HG03039 (cell line): ENCODE data around the gene IQSEC2.
A peak's percentile ranks its signal among the peaks of the same experiment; 100 is the strongest.

Source experiments
- ATAC-seq: cut with Tn5 transposase; IDR thresholded peaks from one replicate; pipeline ENCODE4 v1.9.1; 2021; ENCODE audit warnings: mild to moderate bottlenecking, moderate library complexity; ENCODE audit not compliant: unreplicated experiment

IQSEC2 gene

GRCh38 chrX:53246231-53246630, 35.2 kb downstream of the IQSEC2 start:
- no peak for ATAC-seq

- ATAC-seq, result no peak
These were observed 36.8 kb downstream of the IQSEC2 start for GRCh38 chrX:53244610-53245009.

GRCh38 chrX:53242310-53242709, 39.1 kb downstream of the IQSEC2 start:
- no peak for ATAC-seq

GRCh38 chrX:53241558-53241957, 39.8 kb downstream of the IQSEC2 start:
- no peak for ATAC-seq

- no peak for ATAC-seq
These were observed 41.9 kb downstream of the IQSEC2 start for GRCh38 chrX:53239474-53239873.

GRCh38 chrX:53237056-53237455, 44.3 kb downstream of the IQSEC2 start:
- ATAC-seq, result no peak

GRCh38 chrX:53236025-53236679, 45.2 kb downstream of the IQSEC2 start:
- ATAC-seq, result no peak

- no peak for ATAC-seq
These were observed 45.8 kb downstream of the IQSEC2 start for GRCh38 chrX:53235566-53235965.

GRCh38 chrX:53234484-53234883, 46.9 kb downstream of the IQSEC2 start:
- ATAC-seq, result no peak

- no peak for ATAC-seq
These were observed 47.8 kb downstream of the IQSEC2 start for GRCh38 chrX:53233536-53233935.

GRCh38 chrX:53230116-53230515, 51.3 kb downstream of the IQSEC2 start:
- no peak for ATAC-seq

- ATAC-seq, result no peak
These were observed 54.1 kb downstream of the IQSEC2 start for GRCh38 chrX:53227224-53227765.

GRCh38 chrX:53224860-53225797, 56.3 kb downstream of the IQSEC2 start, which contains the start of gene KDM5C:
Gene KDM5C, minus strand, starts transcription at chrX:53225207. Its CDS starts 318 bp downstream, at chrX:53224889.
- peak; percentile 57 for ATAC-seq

- ATAC-seq, result no peak
These were observed 57.2 kb downstream of the IQSEC2 start for GRCh38 chrX:53223955-53224859.

GRCh38 chrX:53223068-53223693, 58.2 kb downstream of the IQSEC2 start:
- ATAC-seq, result no peak
